Measurements from ENCODE around the gene DVL1. TPM values are rescaled to one million over a fixed set of nuclear protein-coding genes. Genes with fewer than 3 reads are reported as not detected.

DVL1 gene
- total and polyA plus RNA-seq, 12 donors = 64.7 to 153 (median 79.7) TPM

GRCh38 chr1:1293263-1294249 is 55.7 kb downstream of the DVL1 start:
- no peaks in the 10 kb centered on the region for H3K27me3 ChIP-seq
- H3K36me3 ChIP-seq = peaks cover 0 to 44% (median 16%) of the 10 kb centered on the region in 9 donors
- H3K9me3 ChIP-seq = no peaks in the 10 kb centered on the region
- intact Hi-C loops (cut with DNase I) = loop anchor here in 5 of 10 donors (5.0 to 10.0 kb wide), 4 partner anchors 169 to 269 kb away; partner anchors contain the start of gene AGRN (in 1 of the 5)
- TF ChIP-seq CTCF (IDR thresholded peaks at IDR 0.05) = no peak
- no peak for DNase-seq
- WGBS, 2 donors = 83 to 88% methylated on average over 70 to 94 of the region's 94 CpGs
- H3K4me3 ChIP-seq = no peak overlapping the region
- no peak for ATAC-seq
- H3K27ac ChIP-seq = no peak overlapping the region
- peaks cover 0 to 13% (median 7%) of the 10 kb centered on the region in 9 donors for H3K4me1 ChIP-seq

GRCh38 chr1:1292851-1293250 is 56.4 kb downstream of the DVL1 start:
- Histone ChIP-seq H3K9me3 (no peaks in the 10 kb centered on the region), H3K36me3 (peaks cover 0 to 40% (median 15%) of the 10 kb centered on the region in 9 donors), H3K4me1 (peaks cover 0 to 13% (median 7%) of the 10 kb centered on the region in 9 donors), H3K27me3 (peaks cover 0 to 2% (median 0%) of the 10 kb centered on the region in 7 donors), H3K27ac (no peak overlapping the region), H3K4me3 (no peak overlapping the region)
- WGBS, 2 donors = 92 to 96% methylated on average over 18 of the region's 18 CpGs
- intact Hi-C loops (cut with DNase I) = loop anchor here in 5 of 10 donors (1.0 to 10.0 kb wide), 5 partner anchors 168 to 268 kb away; partner anchors contain the start of gene AGRN (in 1 of the 5)
- DNase-seq = no peak
- no peak for TF ChIP-seq CTCF (IDR thresholded peaks at IDR 0.05)
- no peak for ATAC-seq

- intact Hi-C loops (cut with DNase I) = loop anchor here in 5 of 10 donors (1.0 to 10.0 kb wide), 5 partner anchors 168 to 268 kb away; partner anchors contain the start of gene AGRN (in 1 of the 5)
- no peak overlapping the region for H3K4me3 ChIP-seq
- H3K36me3 ChIP-seq = peaks cover 0 to 37% (median 13%) of the 10 kb centered on the region in 9 donors
- H3K27me3 ChIP-seq = peaks cover 0 to 6% (median 2%) of the 10 kb centered on the region in 7 donors
- no peak overlapping the region for H3K27ac ChIP-seq
- no peak for DNase-seq
- H3K9me3 ChIP-seq = no peaks in the 10 kb centered on the region
- peak in 1 of 8 donors; percentile 2 for ATAC-seq
- no peak for TF ChIP-seq CTCF (IDR thresholded peaks at IDR 0.05)
- WGBS, 2 donors = 89 to 90% methylated on average over 9 of the region's 9 CpGs
- peaks cover 0 to 13% (median 7%) of the 10 kb centered on the region in 9 donors for H3K4me1 ChIP-seq
These were observed 56.8 kb downstream of the DVL1 start for GRCh38 chr1:1292442-1292779.
